GM18951 (cell line): Measurements from ENCODE around the gene SHLD1.

Source experiments
- POLR2A ChIP-seq: IDR thresholded peaks from 4 replicates; pipeline ENCODE4 v1.6.1; 2011; ENCODE audit warnings: mild to moderate bottlenecking; ENCODE audit not compliant: insufficient read length, insufficient read depth; ENCODE audit errors: extremely low read depth
- in situ Hi-C: fragments of 300-500 bp; cut with MboI; formaldehyde crosslinking; loops from one replicate; pipeline ENCODE4 v1.12.0; 2022; ENCODE audit warnings: low sequenced_read_pairs, mixed read lengths, inconsistent platforms; ENCODE audit not compliant: unreplicated experiment

The SHLD1 gene

GRCh38 chr20:5827098-5827853, 77.1 kb downstream of the SHLD1 start:
- TF ChIP-seq POLR2A, result no peak

GRCh38 chr20:5827861-5828260, 77.7 kb downstream of the SHLD1 start:
- no peak for TF ChIP-seq POLR2A
- in situ Hi-C loops, result no loop called here

More at GRCh38 chr20:5827098-5827853, 77.1 kb downstream of the SHLD1 start:
- in situ Hi-C loops, result no loop called here

GRCh38 chr20:5829241-5829809, 79.1 kb downstream of the SHLD1 start:
- in situ Hi-C loops, result no loop called here

GRCh38 chr20:5831539-5832237, 81.5 kb downstream of the SHLD1 start:
- no peak for TF ChIP-seq POLR2A
- in situ Hi-C loops, result no loop called here

More at GRCh38 chr20:5829241-5829809, 79.1 kb downstream of the SHLD1 start:
- TF ChIP-seq POLR2A, result no peak

- no peak for TF ChIP-seq POLR2A
Observed at GRCh38 chr20:5833309-5833941, 83.2 kb downstream of the SHLD1 start.

GRCh38 chr20:5834436-5835005, 84.3 kb downstream of the SHLD1 start:
- in situ Hi-C loops, result no loop called here
- TF ChIP-seq POLR2A, result no peak

More at GRCh38 chr20:5833309-5833941, 83.2 kb downstream of the SHLD1 start:
- in situ Hi-C loops, result no loop called here

- TF ChIP-seq POLR2A, result no peak
- in situ Hi-C loops, result no loop called here
Observed at GRCh38 chr20:5835321-5835821, 85.2 kb downstream of the SHLD1 start.

- in situ Hi-C loops, result no loop called here
- no peak for TF ChIP-seq POLR2A
Observed at GRCh38 chr20:5835871-5836270, 85.7 kb downstream of the SHLD1 start.

- in situ Hi-C loops, result no loop called here
- TF ChIP-seq POLR2A, result no peak
Observed at GRCh38 chr20:5836569-5836968, 86.4 kb downstream of the SHLD1 start.

GRCh38 chr20:5840411-5841002, 90.3 kb downstream of the SHLD1 start:
- in situ Hi-C loops, result no loop called here
- no peak for TF ChIP-seq POLR2A

GRCh38 chr20:5841522-5841921, 91.3 kb downstream of the SHLD1 start:
- no peak for TF ChIP-seq POLR2A
- in situ Hi-C loops, result no loop called here

- in situ Hi-C loops, result no loop called here
- no peak for TF ChIP-seq POLR2A
Observed at GRCh38 chr20:5842465-5842864, 92.3 kb downstream of the SHLD1 start.

- in situ Hi-C loops, result no loop called here
- no peak for TF ChIP-seq POLR2A
Observed at GRCh38 chr20:5843054-5843592, 92.9 kb downstream of the SHLD1 start.
